Limb (tissue), 2 donors: Measurements from ENCODE around the gene SRP54.
"Not testable (repeated sequence)": the region's sequence is repeated elsewhere in the genome, so short reads cannot be mapped to it uniquely, and the experiment has no call there.

ENCODE experiments used
- DNase-seq, 2 donors: peaks; one replicate each; pipeline ENCODE4 v3.0.0-alpha.2; 2016; ENCODE audit errors: extremely low spot score in 2 of 2

SRP54 gene

DNA sequence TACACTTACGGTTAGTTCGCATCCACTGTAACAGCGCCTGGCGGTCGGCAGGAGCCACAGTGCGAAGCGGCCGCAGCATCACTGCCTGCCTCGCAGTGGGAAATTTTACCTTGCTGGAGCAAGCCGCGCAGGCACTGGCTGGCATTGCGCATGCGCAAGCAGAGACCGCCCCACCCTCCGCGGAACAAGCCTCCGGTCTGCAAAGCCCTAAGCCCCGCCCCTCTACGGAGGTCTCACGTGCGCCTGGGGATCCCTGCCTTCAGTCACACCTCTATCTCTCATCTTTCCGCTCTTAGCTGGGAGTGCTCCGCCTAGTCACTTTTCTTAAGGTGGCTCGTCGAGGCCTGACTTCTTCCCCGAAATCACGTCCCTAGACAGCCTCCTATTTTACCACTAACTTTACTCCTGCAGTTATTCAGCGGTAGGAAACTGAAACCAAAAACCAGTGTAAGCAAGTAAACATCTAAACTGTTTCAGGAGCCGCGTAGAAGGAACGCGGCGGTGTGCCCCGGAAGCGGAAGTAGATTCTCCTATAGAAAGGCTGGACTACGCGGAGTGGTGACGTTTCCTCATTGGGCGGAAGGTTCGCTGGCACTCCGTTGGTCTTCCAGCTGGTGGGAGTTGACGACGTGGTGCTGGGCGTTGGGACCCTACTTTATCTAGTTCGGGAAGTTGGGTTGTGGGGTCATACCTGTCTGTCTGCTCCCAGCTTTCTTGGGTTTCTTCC is at the start of gene SRP54:
Gene SRP54, plus strand, starts transcription at position 572 of the 727 bp plus-strand sequence. CDS start 13,718 bp downstream, outside the sequence.
- peak; percentile 98 to 99 for DNase-seq

DNA sequence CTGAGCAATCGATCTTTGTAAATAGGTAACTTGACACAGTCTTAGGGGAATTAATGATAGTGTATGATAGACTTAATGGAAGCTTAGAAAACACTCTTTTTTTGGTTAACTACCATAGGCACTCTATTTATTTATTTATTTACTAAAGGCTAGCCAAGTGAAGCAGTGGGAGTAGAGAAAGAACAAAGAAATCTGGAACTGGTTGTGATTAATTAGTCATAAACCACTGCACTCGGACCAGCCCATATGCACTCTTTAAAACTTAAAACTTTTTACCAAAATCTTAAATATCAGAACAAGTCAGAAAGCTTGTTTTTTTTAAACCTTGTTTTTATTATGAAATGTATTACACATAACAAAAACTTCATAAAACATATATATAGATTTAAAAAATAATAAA is 49.5 kb upstream of the SRP54 start:
- DNase-seq, result no peak

DNA sequence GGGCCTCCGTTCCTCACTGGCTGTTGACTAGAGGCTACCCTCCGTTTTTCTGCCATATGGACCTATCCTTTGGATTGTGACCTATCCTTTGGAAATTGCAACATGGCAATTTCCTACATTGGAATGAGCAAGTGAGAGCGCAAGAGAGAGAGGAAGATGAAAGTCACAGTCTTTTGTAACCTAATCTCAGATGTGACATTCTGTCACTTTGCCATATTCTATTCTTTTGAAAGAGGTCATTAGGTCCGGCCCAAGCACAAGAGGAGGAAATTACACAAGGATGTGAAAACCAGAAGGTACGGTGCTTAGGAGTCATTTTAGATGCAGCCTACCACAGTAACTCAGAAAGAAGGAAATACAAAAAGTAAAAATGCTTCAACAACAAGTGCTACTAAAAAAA is 47.3 kb upstream of the SRP54 start:
- no peak for DNase-seq

DNA sequence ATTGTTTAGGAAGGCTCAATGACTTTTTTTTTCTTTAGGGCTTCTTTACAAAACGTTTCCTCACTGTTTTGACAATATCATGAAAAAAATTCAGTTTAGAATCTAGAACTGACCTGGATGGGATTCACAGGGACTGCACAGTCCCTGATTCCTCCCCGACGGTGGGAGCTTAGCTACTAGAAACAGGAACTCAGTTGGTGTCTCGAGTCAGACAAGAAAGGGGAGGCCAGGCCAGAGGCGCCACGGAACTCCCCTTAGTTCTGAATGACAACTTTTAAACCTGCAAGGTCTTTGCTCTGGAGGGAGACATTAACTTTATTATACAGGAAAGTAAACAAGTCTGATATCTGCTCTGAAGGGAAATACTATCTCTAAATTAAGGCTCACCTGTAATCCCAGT is 45.4 kb upstream of the SRP54 start:
- DNase-seq, result no peak

DNA sequence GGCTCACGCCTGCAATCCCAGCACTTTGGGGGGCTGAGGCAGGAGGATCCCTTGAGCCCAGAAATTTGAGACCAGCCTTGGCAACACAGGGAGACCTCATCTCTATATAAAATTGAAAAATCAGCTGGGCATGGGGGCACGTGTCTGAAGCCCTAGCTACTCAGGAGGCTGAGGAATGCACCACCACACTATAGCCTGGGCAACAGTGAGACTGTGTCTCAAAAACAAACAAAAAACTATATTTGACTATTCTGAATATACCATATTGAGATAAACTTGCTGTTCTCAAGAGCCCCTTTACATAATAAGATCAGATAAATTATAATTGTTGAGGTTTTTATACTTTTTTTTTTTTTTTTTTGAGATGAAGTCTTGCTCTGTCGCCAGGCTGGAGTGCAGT is 44.9 kb upstream of the SRP54 start:
- no peak for DNase-seq

DNA sequence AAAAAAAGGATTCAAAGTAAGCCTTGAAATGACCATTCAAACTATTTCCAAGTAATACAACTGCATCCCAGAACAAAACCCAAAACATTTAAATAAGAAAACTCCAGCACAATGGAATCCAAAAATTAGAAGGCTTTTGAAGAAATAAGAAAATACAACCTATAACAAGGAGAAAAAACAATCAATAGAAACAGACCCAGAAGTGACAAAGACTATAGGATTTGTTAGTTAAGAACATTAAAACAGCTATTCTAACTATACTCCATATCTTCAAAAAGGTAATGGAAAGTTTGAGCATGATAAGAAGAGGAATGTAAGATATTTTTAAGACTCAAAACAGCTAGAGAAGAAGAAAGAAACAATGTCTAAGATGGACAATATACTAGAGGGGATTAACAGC is 39.3 kb upstream of the SRP54 start:
- no peak for DNase-seq

DNA sequence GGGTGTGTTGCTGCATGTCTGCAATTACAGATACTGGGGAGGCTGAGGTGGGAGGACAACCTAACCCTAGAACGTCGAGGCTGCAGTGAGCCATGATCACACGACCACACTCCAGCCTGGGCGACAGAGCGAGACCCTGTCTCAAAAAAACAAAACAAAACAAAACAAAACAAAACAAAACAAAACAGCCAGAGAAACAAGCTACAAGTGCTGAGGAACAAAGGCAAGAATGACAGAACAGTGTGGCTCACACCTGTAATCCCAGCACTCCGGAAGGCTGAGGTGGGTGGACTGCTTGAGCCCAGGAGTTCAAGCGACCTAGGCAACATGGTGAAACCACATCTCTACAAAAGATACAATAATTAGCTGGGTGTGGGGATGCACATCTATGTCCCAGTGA is 38.0 kb upstream of the SRP54 start:
- no peak for DNase-seq

DNA sequence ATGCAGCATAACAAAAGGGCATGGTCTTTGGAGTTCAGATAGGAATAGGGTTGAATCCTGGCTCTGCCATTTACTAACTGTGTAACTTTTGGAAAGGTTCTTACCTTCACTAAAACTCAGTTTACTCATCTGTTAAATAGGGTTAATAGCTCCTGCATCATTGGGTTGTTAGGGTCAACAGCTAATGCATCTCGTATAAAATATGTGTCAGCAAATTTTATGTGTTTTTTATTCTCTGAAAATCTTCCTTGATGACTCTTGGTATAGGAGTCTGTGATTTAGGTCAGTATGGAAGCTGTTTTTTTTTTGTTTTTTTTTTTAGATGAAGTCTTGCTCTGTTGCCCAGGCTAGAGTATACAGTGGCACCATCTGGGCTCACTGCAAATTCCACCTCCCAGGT is 36.1 kb upstream of the SRP54 start:
- no peak for DNase-seq

DNA sequence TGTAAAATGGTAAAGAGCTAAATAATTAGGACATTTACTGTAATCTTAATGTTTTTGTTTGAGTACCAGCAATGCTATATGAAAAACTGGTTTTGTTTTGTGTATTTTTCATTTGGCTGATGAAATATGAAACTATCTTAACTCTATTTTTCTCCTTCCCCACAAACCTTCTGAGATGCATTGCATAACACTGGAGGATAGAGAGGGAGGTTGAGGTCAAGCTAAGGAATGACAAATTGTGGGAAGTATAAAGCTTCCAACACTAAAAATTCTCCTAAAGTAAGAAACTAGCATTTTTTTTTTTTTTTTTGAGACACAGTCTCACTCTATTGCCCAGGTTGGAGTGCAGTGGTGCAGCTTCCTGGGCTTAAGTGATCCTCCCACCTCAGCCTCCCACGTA is 31.5 kb upstream of the SRP54 start:
- no peak for DNase-seq

DNA sequence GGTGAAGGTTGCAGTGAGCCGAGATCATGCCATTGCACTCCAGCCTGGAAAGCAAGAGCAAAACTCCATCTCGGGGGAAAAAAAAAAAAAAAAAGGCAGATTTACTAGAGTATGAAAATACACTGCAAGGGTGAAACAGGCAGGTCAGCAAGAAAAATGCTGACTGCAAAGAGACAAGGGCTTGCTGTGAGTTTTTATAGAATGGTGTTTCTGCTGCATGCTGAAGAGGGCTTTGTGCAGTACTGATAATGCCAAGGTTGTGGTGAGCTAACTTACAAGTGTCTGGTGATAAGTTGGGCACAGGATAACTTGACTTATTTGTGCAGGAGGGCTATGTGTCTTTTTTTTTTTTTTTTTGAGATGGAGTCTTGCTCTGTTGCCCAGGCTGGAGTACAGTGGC is 25.9 kb upstream of the SRP54 start:
- no peak for DNase-seq

DNA sequence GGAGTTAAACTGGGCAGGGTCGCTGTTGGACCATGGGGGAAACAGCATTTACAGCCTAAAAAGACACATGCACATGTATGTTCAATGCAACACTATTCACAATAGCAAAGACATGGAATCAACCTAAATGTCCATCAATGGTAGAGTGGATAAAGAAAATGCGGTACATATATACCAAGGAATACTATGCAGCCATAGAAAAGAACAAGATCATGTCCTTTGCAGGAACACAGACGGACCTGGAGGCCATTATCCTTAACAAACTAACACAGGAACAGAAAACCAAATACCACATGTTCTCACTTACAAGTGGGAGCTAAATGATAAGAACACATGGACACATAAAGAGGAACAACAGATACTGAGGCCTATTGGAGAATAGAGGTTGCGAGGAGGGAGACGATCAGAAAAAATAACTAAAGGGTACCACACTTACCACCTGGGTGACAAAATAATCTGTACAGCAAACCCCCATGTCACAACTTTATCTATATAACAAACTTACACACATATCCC is 25.0 kb upstream of the SRP54 start:
- no peak for DNase-seq

DNA sequence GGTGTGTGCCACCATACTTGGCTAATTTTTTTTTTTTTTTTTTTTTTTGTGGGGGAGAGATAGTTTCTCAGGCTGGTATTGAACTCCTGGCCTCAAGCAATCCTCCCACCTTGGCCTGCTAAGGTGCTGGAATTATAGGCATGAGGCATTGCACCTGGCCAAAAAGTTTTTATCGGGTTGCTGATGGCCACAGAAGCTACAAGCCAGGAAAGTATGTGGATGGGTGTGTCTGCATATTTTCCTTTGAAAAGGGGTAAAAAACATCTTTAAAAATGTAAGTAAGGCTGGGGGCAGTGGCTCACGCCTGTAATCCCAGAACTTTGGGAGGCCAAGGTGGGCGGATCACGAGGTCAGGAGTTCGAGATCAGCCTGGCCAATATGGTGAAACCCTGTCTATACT is 20.7 kb upstream of the SRP54 start:
- not testable (repeated sequence) for DNase-seq

DNA sequence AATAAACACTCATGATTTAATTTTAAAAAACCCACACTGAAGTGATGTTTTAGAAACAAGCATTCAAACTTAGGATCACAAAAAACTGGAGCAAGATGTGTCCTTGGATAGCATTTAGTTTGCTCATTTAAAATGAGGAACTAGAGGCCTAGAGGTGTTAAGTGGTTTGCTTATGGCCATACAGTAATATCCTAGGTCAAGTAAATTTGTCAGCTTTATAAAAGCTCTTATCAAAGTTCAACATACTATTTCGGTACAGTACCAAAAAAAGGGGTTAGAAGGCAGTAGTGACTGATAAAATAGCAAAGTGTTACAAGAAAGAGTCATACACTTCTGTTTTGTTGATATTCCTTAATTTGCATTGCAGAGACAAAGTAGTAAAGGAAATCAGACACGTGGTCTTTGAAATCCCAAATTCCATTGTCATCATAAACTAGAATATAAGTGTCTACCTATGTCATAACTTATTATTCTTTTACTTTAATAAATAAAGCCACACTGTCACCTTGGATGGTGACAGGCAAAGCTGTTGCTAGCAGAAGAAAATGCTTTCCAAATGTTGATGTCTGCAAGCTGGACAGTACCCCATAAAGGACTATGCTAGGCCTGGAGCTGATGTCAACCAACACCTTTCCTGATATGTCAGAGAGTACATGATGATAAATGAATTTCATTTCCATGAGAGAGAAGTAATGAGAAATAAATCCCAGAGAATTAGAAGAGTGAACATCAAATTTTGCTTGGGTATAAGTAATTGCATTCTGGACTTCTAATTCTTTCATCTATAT is 17.6 kb upstream of the SRP54 start:
- DNase-seq, result no peak

DNA sequence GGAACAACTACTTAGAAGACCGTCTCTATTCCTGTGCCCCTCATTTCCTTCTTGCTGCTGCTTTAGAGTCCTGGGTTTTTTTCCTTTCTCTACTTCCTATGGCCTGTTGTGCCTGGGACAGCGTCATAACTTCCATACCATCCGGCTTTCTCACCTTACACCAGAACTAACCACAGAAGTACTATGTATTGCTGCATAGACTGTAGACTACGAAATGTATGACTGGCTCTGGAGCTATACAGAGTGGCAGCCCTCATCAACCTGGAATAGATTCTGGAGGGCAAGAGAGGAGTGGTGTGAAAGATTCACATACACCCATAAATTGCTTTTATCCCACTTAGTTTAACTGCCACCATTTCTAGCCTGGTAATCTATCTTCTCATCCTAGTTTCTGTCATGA is 16.9 kb upstream of the SRP54 start:
- DNase-seq, result no peak

DNA sequence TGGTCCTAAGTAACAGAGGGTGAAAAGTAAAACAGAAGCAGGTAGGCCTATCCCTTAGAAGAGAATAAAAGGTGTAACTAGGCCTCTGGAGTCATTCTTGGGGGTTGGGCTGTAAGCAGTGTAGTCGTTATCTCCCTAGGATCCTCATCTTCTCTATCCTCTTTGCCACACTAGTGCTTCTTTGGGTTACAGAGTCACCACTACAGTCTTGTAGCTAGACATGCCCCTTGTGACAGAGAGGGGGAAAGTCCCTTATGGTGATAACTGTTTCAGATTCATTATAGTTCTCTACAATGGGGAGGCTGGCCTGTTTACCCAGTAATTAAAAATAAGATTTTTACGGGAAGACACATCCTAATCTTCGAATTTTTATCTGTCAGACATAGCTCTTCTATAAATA is 16.4 kb upstream of the SRP54 start:
- DNase-seq, result no peak

DNA sequence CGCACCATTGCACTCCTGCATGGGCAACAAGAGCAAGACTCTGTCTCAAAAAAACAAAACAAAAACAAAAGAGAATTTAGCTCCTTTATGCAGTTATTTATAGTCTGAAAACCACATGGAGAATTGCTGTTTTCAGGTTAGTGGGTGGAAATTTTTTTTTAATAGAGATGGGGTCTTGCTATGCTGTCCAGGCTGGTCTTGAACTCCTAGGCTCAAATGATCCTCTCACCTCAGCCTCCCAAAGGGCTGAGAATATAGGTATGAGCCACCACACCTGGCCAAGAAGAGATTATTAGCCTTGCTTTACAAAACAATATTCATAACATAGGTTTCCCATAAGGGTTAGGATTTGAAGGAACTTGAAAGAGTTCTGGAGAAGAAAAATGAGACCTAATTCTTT is 12.1 kb upstream of the SRP54 start:
- no peak for DNase-seq

DNA sequence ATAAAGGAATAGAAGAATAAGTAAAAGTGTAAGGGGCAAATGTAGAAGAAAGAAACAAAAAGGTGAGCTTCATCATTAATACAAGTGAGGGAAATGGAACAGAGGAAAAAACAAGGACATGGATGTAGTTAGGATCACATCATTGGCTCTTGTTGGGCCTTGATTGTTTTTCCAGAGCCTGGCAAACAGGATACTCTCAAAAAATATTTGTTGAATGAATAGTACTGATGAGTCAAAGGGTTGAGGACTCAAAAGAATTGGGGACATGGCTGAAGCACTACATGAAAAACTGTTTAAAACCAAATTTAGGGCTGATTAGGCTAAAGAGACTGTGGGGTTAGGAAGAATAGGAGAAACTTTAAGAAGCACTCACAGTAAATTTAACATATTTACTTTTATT is 11.4 kb upstream of the SRP54 start:
- DNase-seq, result no peak

DNA sequence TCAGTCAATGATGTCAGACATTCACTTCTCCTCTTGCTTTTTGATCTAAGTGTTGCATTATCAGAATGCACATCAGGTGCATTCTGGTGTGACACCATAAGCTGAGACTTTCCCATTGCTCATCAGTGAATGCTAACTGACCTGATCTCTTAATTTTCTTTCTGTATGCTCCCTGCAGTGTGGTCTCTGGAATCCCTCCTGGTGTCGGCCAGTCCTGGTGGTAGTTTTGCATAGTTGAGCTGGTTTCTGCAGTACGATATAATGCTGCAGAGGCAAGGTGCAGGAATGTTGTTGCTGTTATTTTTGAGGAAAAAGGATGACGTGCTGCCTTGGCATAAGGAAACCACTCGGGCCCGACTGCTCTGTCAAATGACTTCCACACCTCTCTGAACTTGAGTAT is 11.0 kb upstream of the SRP54 start:
- no peak for DNase-seq

DNA sequence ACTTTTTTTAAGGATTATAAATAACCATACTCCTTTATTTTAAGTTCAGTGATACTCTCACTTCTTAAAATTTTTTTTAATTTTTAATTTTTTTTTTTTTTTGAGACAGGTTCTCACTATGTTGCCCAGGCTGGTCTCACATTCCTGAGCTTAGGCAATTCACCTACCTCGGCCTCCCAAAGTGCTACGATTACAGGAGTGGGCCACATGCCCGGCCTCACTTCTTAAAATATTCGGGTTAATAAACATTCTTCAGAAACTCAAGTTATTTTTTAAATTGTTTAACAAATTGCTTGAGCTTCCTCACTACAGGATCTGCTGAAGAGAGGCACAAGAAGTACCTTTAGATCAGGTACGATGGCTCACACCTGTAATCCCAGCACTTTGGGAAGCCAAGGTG is 4.3 kb upstream of the SRP54 start:
- DNase-seq, result no peak

DNA sequence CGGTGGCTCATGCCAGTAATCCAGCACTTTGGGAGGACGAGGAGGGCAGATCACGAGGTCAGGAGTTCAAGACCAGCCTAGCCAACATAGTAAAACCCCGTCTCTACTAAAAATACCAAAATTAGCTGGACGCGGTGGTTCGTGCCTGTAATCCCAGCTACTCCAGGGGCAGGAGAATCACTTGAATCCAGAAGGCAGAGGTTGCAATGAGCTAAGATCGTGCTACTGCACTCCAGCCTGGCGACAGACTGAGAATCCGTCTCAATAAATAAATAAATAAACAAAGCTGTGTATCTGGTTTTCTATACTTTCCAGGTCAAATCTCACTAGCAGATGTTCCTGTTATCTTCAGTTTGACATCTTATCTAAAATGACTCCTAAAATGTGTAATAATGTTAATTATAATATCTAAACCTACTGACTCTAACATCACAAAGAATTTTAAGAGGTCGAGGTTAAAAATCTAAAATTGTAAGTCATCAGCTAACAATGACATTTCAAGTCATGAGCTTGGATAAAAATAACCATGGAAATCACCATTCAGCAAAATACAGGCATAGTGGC is 2.4 kb upstream of the SRP54 start:
- DNase-seq, result no peak

DNA sequence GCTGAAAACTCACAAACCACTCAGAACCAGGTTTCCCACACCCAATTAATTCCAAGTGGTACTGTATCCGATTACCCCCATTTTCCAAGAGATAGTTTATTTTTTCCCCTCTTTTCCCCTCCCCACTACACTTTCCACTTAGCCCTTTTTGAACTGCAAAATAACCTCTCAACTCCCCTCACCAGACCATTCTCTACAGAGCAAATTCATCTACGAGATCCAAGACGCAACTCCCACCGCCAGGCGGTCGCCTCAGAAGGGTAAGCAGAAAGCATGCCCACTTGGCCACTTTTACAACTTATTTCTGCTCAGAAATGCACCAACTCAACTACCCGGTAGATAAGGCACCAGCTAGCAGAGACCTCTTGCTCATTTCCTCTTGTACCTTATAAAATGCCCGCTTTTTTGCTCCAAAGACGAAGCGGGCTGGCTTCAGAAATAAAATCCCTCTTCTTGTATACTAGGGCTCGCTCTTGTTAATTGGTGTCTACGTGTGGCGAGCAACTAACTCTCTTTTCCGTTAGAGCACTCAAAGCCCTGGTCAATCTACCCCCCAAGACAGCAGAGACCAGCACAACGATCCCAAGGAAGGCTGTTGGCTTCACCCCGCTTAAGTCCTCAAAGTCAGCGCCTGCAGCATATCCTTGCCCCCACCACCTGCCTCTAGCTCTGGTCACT is 910 bp upstream of the SRP54 start:
- DNase-seq, result peak in 1 of 2 donors; percentile 15

DNA sequence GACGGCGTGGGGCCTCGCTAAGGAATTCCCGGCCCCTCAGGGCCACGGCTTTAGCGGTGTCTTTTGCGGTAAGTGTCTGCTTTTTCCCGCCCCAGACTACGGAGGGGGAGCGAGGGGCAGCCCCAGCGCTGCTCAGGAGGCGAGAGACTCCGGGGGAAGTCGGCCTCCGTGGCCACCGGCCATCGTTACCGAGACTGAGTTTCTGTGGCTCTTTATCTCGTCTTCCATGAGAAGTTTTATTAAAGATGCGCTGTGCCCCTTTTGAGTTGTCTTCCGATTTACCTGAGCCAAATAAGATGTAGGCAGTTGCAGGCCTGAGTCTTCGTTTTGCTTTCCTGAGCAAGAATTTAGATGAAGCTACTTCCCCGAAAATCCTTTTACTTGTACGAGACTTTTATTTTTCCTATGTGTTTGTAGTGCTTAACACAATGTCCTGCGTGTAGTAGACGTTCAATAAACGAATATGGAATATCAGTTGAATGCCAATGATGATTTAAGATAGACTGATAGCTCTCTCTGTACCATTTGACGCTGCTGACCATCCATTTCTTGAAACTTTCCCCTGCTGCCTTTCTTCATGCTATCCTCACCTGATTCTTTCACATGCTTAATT is 462 bp downstream of the SRP54 start:
- DNase-seq, result no peak
